Measurements from ENCODE around the gene CD68.

The CD68 gene

DNA sequence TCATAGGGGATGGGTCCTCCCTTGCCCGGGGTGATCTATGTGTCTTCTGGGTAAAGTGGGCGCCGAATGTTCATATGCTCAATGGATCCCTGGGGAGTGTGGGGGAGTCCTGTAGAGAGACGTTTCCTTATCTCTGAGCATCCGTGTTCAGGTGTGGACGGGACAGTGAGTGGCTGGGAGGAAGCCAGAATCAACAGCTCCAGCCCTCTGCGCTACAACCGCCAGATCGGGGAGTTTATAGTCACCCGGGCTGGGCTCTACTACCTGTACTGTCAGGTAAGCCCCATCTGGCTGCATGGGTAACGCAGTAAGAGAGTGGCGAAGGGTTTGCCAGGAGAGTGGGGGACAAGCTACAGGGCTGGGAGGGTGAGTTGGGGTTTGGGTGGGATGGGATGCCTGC lies 22.8 kb upstream of the CD68 start:
- DNase-seq (ENCODE audit: extremely low read depth, low read depth) = no peak
- TF ChIP-seq, protein P1, sequence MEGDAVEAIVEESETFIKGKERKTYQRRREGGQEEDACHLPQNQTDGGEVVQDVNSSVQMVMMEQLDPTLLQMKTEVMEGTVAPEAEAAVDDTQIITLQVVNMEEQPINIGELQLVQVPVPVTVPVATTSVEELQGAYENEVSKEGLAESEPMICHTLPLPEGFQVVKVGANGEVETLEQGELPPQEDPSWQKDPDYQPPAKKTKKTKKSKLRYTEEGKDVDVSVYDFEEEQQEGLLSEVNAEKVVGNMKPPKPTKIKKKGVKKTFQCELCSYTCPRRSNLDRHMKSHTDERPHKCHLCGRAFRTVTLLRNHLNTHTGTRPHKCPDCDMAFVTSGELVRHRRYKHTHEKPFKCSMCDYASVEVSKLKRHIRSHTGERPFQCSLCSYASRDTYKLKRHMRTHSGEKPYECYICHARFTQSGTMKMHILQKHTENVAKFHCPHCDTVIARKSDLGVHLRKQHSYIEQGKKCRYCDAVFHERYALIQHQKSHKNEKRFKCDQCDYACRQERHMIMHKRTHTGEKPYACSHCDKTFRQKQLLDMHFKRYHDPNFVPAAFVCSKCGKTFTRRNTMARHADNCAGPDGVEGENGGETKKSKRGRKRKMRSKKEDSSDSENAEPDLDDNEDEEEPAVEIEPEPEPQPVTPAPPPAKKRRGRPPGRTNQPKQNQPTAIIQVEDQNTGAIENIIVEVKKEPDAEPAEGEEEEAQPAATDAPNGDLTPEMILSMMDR (IDR thresholded peaks at IDR 0.05; ENCODE audit: low read depth, low read length) = no peak

DNA sequence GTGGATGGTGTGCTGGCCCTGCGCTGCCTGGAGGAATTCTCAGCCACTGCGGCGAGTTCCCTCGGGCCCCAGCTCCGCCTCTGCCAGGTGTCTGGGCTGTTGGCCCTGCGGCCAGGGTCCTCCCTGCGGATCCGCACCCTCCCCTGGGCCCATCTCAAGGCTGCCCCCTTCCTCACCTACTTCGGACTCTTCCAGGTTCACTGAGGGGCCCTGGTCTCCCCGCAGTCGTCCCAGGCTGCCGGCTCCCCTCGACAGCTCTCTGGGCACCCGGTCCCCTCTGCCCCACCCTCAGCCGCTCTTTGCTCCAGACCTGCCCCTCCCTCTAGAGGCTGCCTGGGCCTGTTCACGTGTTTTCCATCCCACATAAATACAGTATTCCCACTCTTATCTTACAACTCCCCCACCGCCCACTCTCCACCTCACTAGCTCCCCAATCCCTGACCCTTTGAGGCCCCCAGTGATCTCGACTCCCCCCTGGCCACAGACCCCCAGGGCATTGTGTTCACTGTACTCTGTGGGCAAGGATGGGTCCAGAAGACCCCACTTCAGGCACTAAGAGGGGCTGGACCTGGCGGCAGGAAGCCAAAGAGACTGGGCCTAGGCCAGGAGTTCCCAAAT lies 22.2 kb upstream of the CD68 start:
- TF ChIP-seq, protein P1 (IDR thresholded peaks at IDR 0.05; ENCODE audit: low read depth, low read length) = no peak
- no peak for DNase-seq (ENCODE audit: extremely low read depth, low read depth)

DNA sequence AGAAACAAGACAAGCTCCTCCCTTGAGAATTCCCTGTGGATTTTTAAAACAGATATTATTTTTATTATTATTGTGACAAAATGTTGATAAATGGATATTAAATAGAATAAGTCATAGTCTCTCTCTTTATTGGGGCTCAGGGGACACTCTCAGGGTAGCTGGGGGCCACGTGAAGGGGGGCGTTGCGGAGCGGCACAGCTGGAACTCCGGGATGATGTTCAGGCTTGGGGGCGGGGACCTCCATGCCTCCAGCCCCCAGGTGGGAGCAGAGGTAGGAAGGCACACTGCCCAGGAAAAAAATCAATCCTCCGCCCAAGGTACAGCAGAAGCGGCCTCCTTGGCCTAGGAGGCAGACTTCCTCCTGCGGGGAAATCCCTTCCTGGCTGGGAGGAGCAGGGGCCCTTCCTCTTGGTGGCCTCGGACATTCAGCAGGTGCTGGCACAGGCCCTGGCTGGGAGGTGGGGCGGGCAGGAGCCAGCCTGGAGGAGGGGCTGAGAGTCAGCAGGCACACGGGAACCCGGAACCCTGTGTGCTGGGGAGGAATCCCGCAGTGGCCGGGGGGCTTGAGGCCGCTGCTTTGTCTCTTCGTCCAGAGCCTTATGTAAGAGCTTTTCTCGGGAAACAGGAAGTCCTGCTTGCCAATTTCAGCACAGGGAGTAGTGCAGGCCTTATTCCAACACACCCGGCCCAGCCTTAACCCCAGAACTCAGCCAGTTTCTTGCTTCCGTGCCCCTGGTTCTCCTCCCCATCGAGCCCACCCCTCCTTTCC lies 21.5 kb upstream of the CD68 start:
- DNase-seq (ENCODE audit: extremely low read depth, low read depth) = peak; percentile 45
- TF ChIP-seq, protein P1 (IDR thresholded peaks at IDR 0.05; ENCODE audit: low read depth, low read length) = no peak

DNA sequence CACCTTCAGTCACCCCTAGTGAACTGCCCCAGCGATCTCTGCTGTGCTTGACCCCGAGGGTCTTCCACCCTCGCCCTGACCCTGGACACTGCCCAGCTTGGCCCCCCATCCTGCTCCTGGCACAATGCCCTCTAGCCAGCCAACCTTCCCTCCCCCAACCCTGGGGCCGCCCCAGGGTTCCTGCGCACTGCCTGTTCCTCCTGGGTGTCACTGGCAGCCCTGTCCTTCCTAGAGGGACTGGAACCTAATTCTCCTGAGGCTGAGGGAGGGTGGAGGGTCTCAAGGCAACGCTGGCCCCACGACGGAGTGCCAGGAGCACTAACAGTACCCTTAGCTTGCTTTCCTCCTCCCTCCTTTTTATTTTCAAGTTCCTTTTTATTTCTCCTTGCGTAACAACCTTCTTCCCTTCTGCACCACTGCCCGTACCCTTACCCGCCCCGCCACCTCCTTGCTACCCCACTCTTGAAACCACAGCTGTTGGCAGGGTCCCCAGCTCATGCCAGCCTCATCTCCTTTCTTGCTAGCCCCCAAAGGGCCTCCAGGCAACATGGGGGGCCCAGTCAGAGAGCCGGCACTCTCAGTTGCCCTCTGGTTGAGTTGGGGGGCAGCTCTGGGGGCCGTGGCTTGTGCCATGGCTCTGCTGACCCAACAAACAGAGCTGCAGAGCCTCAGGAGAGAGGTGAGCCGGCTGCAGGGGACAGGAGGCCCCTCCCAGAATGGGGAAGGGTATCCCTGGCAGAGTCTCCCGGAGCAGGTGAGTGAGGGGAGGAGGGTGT lies 20.7 kb upstream of the CD68 start, which contains the start of gene TNFSF13:
TNFSF13 (plus strand) TSS at position 207 of the 776 bp plus-strand sequence; CDS start at position 497, 290 bp downstream.
- TF ChIP-seq, protein P1 (IDR thresholded peaks at IDR 0.05; ENCODE audit: low read depth, low read length) = no peak
- no peak for DNase-seq (ENCODE audit: extremely low read depth, low read depth)

DNA sequence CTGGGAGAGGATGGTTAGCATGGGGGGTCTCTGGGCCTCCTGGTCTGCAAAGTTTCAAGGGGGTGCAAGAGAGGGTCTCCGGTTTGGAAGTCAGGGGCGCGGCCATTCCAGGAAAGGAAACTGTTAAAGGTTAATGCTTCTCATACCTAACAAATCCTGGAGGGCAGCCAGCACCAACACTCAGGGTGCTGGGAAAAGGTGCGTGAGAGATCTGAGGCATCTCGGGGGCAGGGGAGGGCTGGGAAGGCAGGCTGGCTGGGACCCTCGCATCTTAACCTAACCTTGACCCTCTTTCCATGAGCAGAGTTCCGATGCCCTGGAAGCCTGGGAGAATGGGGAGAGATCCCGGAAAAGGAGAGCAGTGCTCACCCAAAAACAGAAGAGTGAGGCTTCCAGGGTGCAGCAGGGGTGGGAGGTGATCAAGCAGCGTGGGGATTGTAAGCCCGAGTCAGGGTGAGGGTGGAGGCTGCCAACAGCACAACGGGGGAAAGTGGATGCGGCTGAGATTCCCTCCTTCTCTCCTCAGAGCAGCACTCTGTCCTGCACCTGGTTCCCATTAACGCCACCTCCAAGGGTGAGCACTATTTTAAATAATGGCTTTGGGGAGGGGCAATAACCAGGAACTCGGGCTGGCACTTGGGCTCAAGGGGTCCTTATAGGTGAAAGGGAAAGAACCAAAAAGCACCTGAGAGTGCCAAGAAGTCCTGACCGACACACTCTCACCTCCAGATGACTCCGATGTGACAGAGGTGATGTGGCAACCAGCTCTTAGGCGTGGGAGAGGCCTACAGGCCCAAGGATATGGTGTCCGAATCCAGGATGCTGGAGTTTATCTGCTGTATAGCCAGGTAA lies 19.9 kb upstream of the CD68 start:
- TF ChIP-seq, protein P1 (IDR thresholded peaks at IDR 0.05; ENCODE audit: low read depth, low read length) = no peak
- no peak for DNase-seq (ENCODE audit: extremely low read depth, low read depth)

DNA sequence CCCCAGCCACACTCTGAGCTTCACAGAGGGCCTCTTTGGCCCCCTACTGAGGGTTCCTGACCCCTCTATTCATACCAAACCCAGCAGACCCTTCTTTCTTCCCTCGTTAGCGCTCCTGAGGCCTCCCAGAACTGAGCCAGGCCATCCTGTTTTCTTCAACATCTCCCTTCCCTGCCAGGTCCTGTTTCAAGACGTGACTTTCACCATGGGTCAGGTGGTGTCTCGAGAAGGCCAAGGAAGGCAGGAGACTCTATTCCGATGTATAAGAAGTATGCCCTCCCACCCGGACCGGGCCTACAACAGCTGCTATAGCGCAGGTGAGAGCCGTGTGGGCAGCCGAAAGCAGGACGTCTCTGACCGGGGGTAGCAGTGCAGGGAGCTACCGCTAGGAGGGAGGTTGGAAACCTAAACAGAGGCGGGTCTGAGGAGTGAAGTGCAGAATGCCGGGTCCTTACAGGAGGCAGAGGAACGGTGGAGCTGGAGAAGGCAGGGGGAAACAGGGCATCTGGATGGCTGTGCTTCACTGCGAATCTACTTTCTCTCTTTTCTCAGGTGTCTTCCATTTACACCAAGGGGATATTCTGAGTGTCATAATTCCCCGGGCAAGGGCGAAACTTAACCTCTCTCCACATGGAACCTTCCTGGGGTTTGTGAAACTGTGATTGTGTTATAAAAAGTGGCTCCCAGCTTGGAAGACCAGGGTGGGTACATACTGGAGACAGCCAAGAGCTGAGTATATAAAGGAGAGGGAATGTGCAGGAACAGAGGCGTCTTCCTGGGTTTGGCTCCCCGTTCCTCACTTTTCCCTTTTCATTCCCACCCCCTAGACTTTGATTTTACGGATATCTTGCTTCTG lies 19.0 kb upstream of the CD68 start:
- TF ChIP-seq, protein P1 (IDR thresholded peaks at IDR 0.05; ENCODE audit: low read depth, low read length) = peak; percentile 66
- DNase-seq (ENCODE audit: extremely low read depth, low read depth) = no peak
